B cell (primary cell): ENCODE measurements around the gene FAM120B. TPM values are rescaled to one million over a fixed set of nuclear protein-coding genes. Genes with fewer than 3 reads are reported as not detected.

Experiments
- ATAC-seq: fragments of 200-7000 bp; cut with Tn5 transposase; one replicate; pipeline ENCODE4 v1.10.0; 2021; ENCODE audit warnings: low read depth, mild to moderate bottlenecking, moderate number of reproducible peaks, moderate library complexity
- CTCF ChIA-PET: fragments of 350-600 bp; sonication (Branson Sonifier 250); formaldehyde crosslinking; loops from one replicate; lab custom pipeline; 2021; ENCODE audit warnings: antibody characterized with exemption, inconsistent platforms; lab: Charles Lee
- POLR2A ChIA-PET: fragments of 350-600 bp; sonication (Branson Sonifier 250); formaldehyde crosslinking; loops from one replicate; lab custom pipeline; 2021; ENCODE audit warnings: antibody characterized with exemption; lab: Charles Lee
- DNase-seq: peaks from one replicate; pipeline ENCODE4 v3.0.0; 2013
- H2AFZ ChIP-seq: 2 replicates; pipeline ENCODE4 v1.6.1; 2012; ENCODE audit warnings: mild to moderate bottlenecking, low read depth, low read length; ENCODE audit not compliant: insufficient read depth, poor library complexity, severe bottlenecking
- H3K27ac ChIP-seq, 2 donors: 1 replicate in 1 of 2; 2 replicates in 1 of 2; pipeline ENCODE4 v1.5.1; 2012 to 2013; ENCODE audit warnings: low read length in 2 of 2, mild to moderate bottlenecking in 2 of 2, moderate library complexity in 1 of 2
- H3K27me3 ChIP-seq, 4 experiments: fragments of 200-600 bp in 1 of 4; sonication (generic) in 1 of 4; replicated peaks in 1 of 4; 1 replicate in 2 of 4; 2 replicates in 2 of 4; pipeline versions ENCODE4 v1.6.1 to v1.7.0; 2013 to 2016; ENCODE audit warnings: low read length in 3 of 4, mild to moderate bottlenecking in 2 of 4, mixed read lengths in 1 of 4, moderate library complexity in 1 of 4; ENCODE audit not compliant: insufficient read depth in 4 of 4, control insufficient read depth in 3 of 4; ENCODE audit errors: control extremely low read depth in 1 of 4
- H3K36me3 ChIP-seq, 2 experiments: replicated peaks in 1 of 2; 1 replicate in 1 of 2; 2 replicates in 1 of 2; pipeline versions ENCODE4 v1.6.1 to v1.7.1; 2013; ENCODE audit warnings: low read length in 1 of 2; ENCODE audit not compliant: insufficient read depth in 2 of 2, control insufficient read depth in 1 of 2; ENCODE audit errors: control extremely low read depth in 1 of 2, extremely low read depth in 1 of 2
- H3K4me1 ChIP-seq, 2 donors: fragments of 200-600 bp in 1 of 2; sonication (generic) in 1 of 2; 1 replicate in 1 of 2; 2 replicates in 1 of 2; pipeline versions ENCODE4 v1.5.1 to v1.6.1; 2013 to 2017; ENCODE audit warnings: low read length in 2 of 2; ENCODE audit not compliant: control insufficient read depth in 2 of 2, insufficient read depth in 2 of 2
- H3K4me2 ChIP-seq: replicated peaks from 2 replicates; pipeline ENCODE3; 2012; ENCODE audit warnings: mild to moderate bottlenecking, low read depth, low read length; ENCODE audit not compliant: poor library complexity, severe bottlenecking
- H3K4me3 ChIP-seq, 5 experiments: fragments of 200-600 bp in 1 of 5; sonication (generic) in 1 of 5; 1 replicate in 3 of 5; 2 replicates in 2 of 5; pipeline versions ENCODE4 v1.5.1 to v1.7.0; 2011 to 2016; ENCODE audit warnings: low read length in 4 of 5, mild to moderate bottlenecking in 4 of 5, low read depth in 2 of 5, control low read depth in 1 of 5, moderate library complexity in 1 of 5; ENCODE audit not compliant: insufficient read depth in 1 of 5; ENCODE audit errors: control extremely low read depth in 1 of 5, extremely low read depth in 1 of 5
- H3K79me2 ChIP-seq: fragments of 200-600 bp; sonication (generic); one replicate; pipeline ENCODE4 v1.6.0; 2016; ENCODE audit warnings: low read length; ENCODE audit not compliant: control insufficient read depth, insufficient read depth
- H3K9ac ChIP-seq: fragments of 200-600 bp; sonication (generic); 2 replicates; pipeline ENCODE4 v1.6.1; 2017; ENCODE audit warnings: mild to moderate bottlenecking, low read length, moderate library complexity
- H3K9me3 ChIP-seq, 3 donors: one replicate each; pipeline versions ENCODE4 v1.6.1 to v1.7.1; 2013; ENCODE audit warnings: low read length in 2 of 3; ENCODE audit not compliant: control insufficient read depth in 2 of 3, insufficient read depth in 1 of 3; ENCODE audit errors: control extremely low read depth in 1 of 3
- H4K20me1 ChIP-seq: 2 replicates; pipeline ENCODE4 v1.6.0; 2012; ENCODE audit warnings: mild to moderate bottlenecking, low read length; ENCODE audit not compliant: insufficient read depth, control insufficient read depth, poor library complexity, severe bottlenecking
- H3K27ac Mint-ChIP-seq: one replicate; pipeline ENCODE4 v1.8.0; 2021; ENCODE audit warnings: mixed read lengths
- H3K27me3 Mint-ChIP-seq: one replicate; pipeline ENCODE4 v1.8.0; 2021; ENCODE audit warnings: mixed read lengths
- H3K4me1 Mint-ChIP-seq: one replicate; pipeline ENCODE4 v1.8.0; 2021; ENCODE audit warnings: mixed read lengths
- H3K4me3 Mint-ChIP-seq: one replicate; pipeline ENCODE4 v1.8.0; 2021; ENCODE audit warnings: mixed read lengths
- H3K9me3 Mint-ChIP-seq: one replicate; pipeline ENCODE4 v1.8.0; 2022; ENCODE audit warnings: mixed read lengths; ENCODE audit not compliant: insufficient read depth
- CTCF ChIP-seq: fragments of 200-600 bp; IDR thresholded peaks from one replicate; pipeline ENCODE4 v1.8.0; 2022; ENCODE audit warnings: antibody characterized with exemption, mild to moderate bottlenecking
- EZH2 ChIP-seq: IDR thresholded peaks from 2 replicates; pipeline ENCODE4 v1.6.1; 2012; ENCODE audit warnings: borderline replicate concordance, low read depth, mild to moderate bottlenecking, moderate library complexity, low read length; ENCODE audit not compliant: insufficient read depth, poor library complexity, severe bottlenecking
- WGBS: methylation state at CpG from one replicate; pipeline ENCODE4 v1.1.5; 2013; ENCODE audit warnings: missing lambda C conversion rate; ENCODE audit not compliant: insufficient coverage; 5-methylcytosine and 5-hydroxymethylcytosine counted together
- intact Hi-C: fragments of 100-400 bp; cut with micrococcal nuclease; formaldehyde crosslinking; loops from one replicate; pipeline ENCODE4 v1.10.0; 2022
- polyA plus RNA-seq: library from polyadenylated mRNA; depleted of rRNA; stranded (reverse); fragments of >200 nt; gene quantifications from 2 replicates; pipeline ENCODE4 v1.2.3, GENCODE V29; 2012
- total RNA-seq, 2 donors: library from RNA; stranded (reverse); fragments of 120-200 nt in 1 of 2; gene quantifications; 1 replicate in 1 of 2; 2 replicates in 1 of 2; pipeline versions ENCODE4 v1.2.3 to v1.2.4, GENCODE V29; 2013 to 2022

The FAM120B gene
- total and polyA plus RNA-seq, 2 donors (not counting 1 experiment from before 2014, with no cell fraction given) = 12.5 to 51.7 TPM

GRCh38 chr6:170292111-170292406 is 14.5 kb upstream of the FAM120B start:
- TF ChIP-seq CTCF (no peak), EZH2 (no peak)
- peak overlapping the region; percentile 58 for H3K9ac ChIP-seq
- Mint-ChIP-seq H3K27me3 (peaks cover 45% of the 10 kb centered on the region), H3K27ac (peak overlapping the region; percentile 73), H3K4me1 (peaks cover 49% of the 10 kb centered on the region), H3K9me3 (no peaks in the 10 kb centered on the region), H3K4me3 (peak overlapping the region; percentile 94)
- peak overlapping the region; percentile 98 for H3K4me2 ChIP-seq
- POLR2A ChIA-PET = no interaction called here
- DNase-seq (no peak), ATAC-seq (no peak)
- H3K36me3 ChIP-seq = no peaks in the 10 kb centered on the region
- intact Hi-C loops = loop anchor here (2.0 to 10.0 kb wide), 4 partner anchors 340 to 567 kb away; partner anchors contain the start of gene PHF10
- no peak overlapping the region for H3K27ac ChIP-seq
- H3K79me2 ChIP-seq = no peaks in the 10 kb centered on the region
- CTCF ChIA-PET = interaction anchor here (0.9 to 2.1 kb wide), 8 partner anchors 17 to 501 kb away, joined by 3 to 14 read pairs (median 3); no protein-coding TSS in a partner anchor
- peak overlapping the region in 4 of 5 experiments; percentile 40 to 77 (median 68) for H3K4me3 ChIP-seq
- no CpG with 5 or more reads among the region's 11 CpGs for WGBS
- H2AFZ ChIP-seq = peak overlapping the region; percentile 72
- peaks cover 0 to 19% (median 0%) of the 10 kb centered on the region in 3 donors for H3K9me3 ChIP-seq
- peaks cover 0 to 81% (median 50%) of the 10 kb centered on the region in 4 experiments for H3K27me3 ChIP-seq
- H4K20me1 ChIP-seq = peaks cover 3% of the 10 kb centered on the region
- peaks cover 58 to 74% of the 10 kb centered on the region in 2 donors for H3K4me1 ChIP-seq

- ATAC-seq (no peak), DNase-seq (peak; percentile 44)
- TF ChIP-seq CTCF (no peak), EZH2 (no peak)
- Mint-ChIP-seq H3K27me3 (peaks cover 51% of the 10 kb centered on the region), H3K4me3 (peak overlapping the region; percentile 94), H3K27ac (peak overlapping the region; percentile 37), H3K9me3 (no peaks in the 10 kb centered on the region), H3K4me1 (peaks cover 52% of the 10 kb centered on the region)
- Histone ChIP-seq H3K79me2 (no peaks in the 10 kb centered on the region), H3K27ac (no peak overlapping the region), H3K4me1 (peaks cover 62 to 78% of the 10 kb centered on the region in 2 donors), H3K27me3 (peaks cover 0 to 81% (median 48%) of the 10 kb centered on the region in 4 experiments), H3K9me3 (peaks cover 0 to 17% (median 0%) of the 10 kb centered on the region in 3 donors), H2AFZ (peak overlapping the region; percentile 72), H3K4me3 (peak overlapping the region in 1 of 5 experiments; percentile 69), H3K36me3 (no peaks in the 10 kb centered on the region), H4K20me1 (peaks cover 5% of the 10 kb centered on the region), H3K4me2 (peak overlapping the region; percentile 98), H3K9ac (peak overlapping the region; percentile 58)
- ChIA-PET CTCF (interaction anchor here (0.6 to 2.1 kb wide), 10 partner anchors 12 to 503 kb away, joined by 3 to 14 read pairs (median 3); no protein-coding TSS in a partner anchor), POLR2A (no interaction called here)
- intact Hi-C loops = loop anchor here (2.0 to 10.0 kb wide), 4 partner anchors 340 to 568 kb away; partner anchors contain the start of gene PHF10
- whole genome bisulfite sequencing = 7% methylated on average over 10 of the region's 13 CpGs
These were observed 14.0 kb upstream of the FAM120B start for GRCh38 chr6:170292407-170293158.
